HepG2 (cell line): Measurements from ENCODE around the gene GNAS-AS1.
"Not testable (repeated sequence)": the region's sequence is repeated elsewhere in the genome, so short reads cannot be mapped to it uniquely, and the experiment has no call there.

Source experiments
- ATF4 ChIP-seq, 2 experiments: fragments of 450-650 bp in 1 of 2; sonication (generic) in 1 of 2; formaldehyde crosslinking; IDR thresholded peaks; 2 replicates each; pipeline versions ENCODE4 v1.5.0 to v1.8.0; 2020 to 2022; ENCODE audit warnings: mild to moderate bottlenecking in 1 of 2, missing genetic modification reagents in 1 of 2
- CREB3 ChIP-seq: sonication (generic); formaldehyde crosslinking; IDR thresholded peaks from 2 replicates; pipeline ENCODE4 v1.5.0; 2020; ENCODE audit warnings: missing genetic modification reagents
- FOSL1 ChIP-seq: sonication (generic); formaldehyde crosslinking; IDR thresholded peaks from 2 replicates; pipeline ENCODE4 v1.9.0; 2021; ENCODE audit warnings: missing genetic modification reagents, borderline replicate concordance
- FOXP4 ChIP-seq: sonication (generic); formaldehyde crosslinking; IDR thresholded peaks from 2 replicates; pipeline ENCODE4 v1.4.0; 2020; ENCODE audit warnings: missing genetic modification reagents
- SP1 ChIP-seq, 2 experiments: fragments of 450-650 bp in 1 of 2; sonication (generic) in 1 of 2; formaldehyde crosslinking in 1 of 2; IDR thresholded peaks; 2 replicates each; pipeline versions ENCODE4 v1.4.0 to v1.6.1; 2016 to 2020; ENCODE audit warnings: missing genetic modification reagents in 1 of 2
- ZNF530 ChIP-seq: sonication (generic); formaldehyde crosslinking; IDR thresholded peaks from 2 replicates; pipeline ENCODE4 v1.5.0; 2020; ENCODE audit warnings: low read depth, mild to moderate bottlenecking, missing genetic modification reagents

GRCh38 chr20:58820515-58820914, 30.2 kb downstream of the GNAS-AS1 start:
- TF ChIP-seq FOSL1 (CRISPR knock-in tag); FOXP4 (CRISPR knock-in tag); ZNF530 (CRISPR knock-in tag); SP1 (IDR thresholded peaks at IDR 0.05); SP1 (CRISPR knock-in tag; IDR thresholded peaks at IDR 0.05); ATF4 (CRISPR knock-in tag; IDR thresholded peaks at IDR 0.05); CREB3 (CRISPR knock-in tag): not testable (repeated sequence)
